ENCODE results near the gene TMEM255B. TPM values are rescaled to one million over a fixed set of nuclear protein-coding genes. Genes with fewer than 3 reads are reported as not detected.

TMEM255B gene
- total RNA-seq, 1 experiment from 2014 or later: 2.8 TPM

GRCh38 chr13:113820813-113821651 lies 62.0 kb downstream of the TMEM255B start:
- no peak for DNase-seq

More at GRCh38 chr13:113820813-113821651, 62.0 kb downstream of the TMEM255B start:
- H3K36me3 Mint-ChIP-seq (ENCODE audit: insufficient read depth in 1 of 3, low read depth in 3 of 3): peaks cover 3 to 23% (median 22%) of the 10 kb centered on the region in 3 experiments
- no peak overlapping the region for H2BK15ac ChIP-seq (ENCODE audit: low read depth, low read length)
- no CpG with 5 or more reads among the region's 54 CpGs for WGBS (ENCODE audit: extremely low coverage, insufficient read length, low lambda C conversion rate)
- peaks cover 3 to 8% of the 10 kb centered on the region in 2 experiments; a peak in 3 of 4 replicates for H3K4me1 Mint-ChIP-seq
- no peak overlapping the region for H3K4ac ChIP-seq (ENCODE audit: low read depth, low read length)
- H3K27me3 Mint-ChIP-seq (ENCODE audit: low read depth): no peaks in the 10 kb centered on the region
- no peaks in the 10 kb centered on the region for H3K79me2 ChIP-seq (ENCODE audit: insufficient read depth, low read length)
- H4K91ac ChIP-seq (ENCODE audit: insufficient read length, low read depth, low read length): no peak overlapping the region
- TF ChIP-seq, protein P1, sequence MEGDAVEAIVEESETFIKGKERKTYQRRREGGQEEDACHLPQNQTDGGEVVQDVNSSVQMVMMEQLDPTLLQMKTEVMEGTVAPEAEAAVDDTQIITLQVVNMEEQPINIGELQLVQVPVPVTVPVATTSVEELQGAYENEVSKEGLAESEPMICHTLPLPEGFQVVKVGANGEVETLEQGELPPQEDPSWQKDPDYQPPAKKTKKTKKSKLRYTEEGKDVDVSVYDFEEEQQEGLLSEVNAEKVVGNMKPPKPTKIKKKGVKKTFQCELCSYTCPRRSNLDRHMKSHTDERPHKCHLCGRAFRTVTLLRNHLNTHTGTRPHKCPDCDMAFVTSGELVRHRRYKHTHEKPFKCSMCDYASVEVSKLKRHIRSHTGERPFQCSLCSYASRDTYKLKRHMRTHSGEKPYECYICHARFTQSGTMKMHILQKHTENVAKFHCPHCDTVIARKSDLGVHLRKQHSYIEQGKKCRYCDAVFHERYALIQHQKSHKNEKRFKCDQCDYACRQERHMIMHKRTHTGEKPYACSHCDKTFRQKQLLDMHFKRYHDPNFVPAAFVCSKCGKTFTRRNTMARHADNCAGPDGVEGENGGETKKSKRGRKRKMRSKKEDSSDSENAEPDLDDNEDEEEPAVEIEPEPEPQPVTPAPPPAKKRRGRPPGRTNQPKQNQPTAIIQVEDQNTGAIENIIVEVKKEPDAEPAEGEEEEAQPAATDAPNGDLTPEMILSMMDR (conservative IDR thresholded peaks at IDR 0.05): no peak
- no peak overlapping the region for H3K9ac ChIP-seq (ENCODE audit: extremely low read depth, insufficient read length, low read length)
- H2AFZ ChIP-seq (ENCODE audit: low read length): no peak overlapping the region
- no peak overlapping the region for H4K8ac ChIP-seq (replicated peaks; ENCODE audit: insufficient read length, low read depth, low read length)
- H3T11ph ChIP-seq (ENCODE audit: low read length): no peak overlapping the region
- no peaks in the 10 kb centered on the region for H3K27me3 ChIP-seq (ENCODE audit: insufficient read depth, low read length)
- H3K4me3 Mint-ChIP-seq: no peak overlapping the region
- no peak overlapping the region for H3K23ac ChIP-seq (ENCODE audit: insufficient read length, low read depth, low read length)
- no peak overlapping the region; the same call in 1 of the 2 replicates for H3K14ac ChIP-seq (ENCODE audit: insufficient read depth, low read length)
- no peak overlapping the region for H3K56ac ChIP-seq (ENCODE audit: insufficient read length, low read depth, low read length)
- H2BK12ac ChIP-seq (ENCODE audit: insufficient read length, low read depth, low read length): no peak overlapping the region
- no peaks in the 10 kb centered on the region for H3K79me1 ChIP-seq (ENCODE audit: insufficient read depth, low read depth, low read length, poor library complexity, severe bottlenecking)
- no peaks in the 10 kb centered on the region for H3K4me1 ChIP-seq (ENCODE audit: insufficient read depth, low read length)
- peak overlapping the region in 1 of 3 experiments; percentile 74; a peak in 2 of 7 replicates for H3K27ac Mint-ChIP-seq
- peaks cover 0 to 2% of the 10 kb centered on the region in 2 experiments; a peak in 1 of 5 replicates for H3K9me3 Mint-ChIP-seq
- no peaks in the 10 kb centered on the region for H3K23me2 ChIP-seq (ENCODE audit: insufficient read length, low read depth, low read length, poor library complexity, severe bottlenecking)
- no peak overlapping the region for H2BK20ac ChIP-seq (ENCODE audit: low read depth, low read length, poor library complexity, severe bottlenecking)
- H3K4me2 ChIP-seq (ENCODE audit: insufficient read depth, insufficient read length, low read length): no peak overlapping the region
- H4K5ac ChIP-seq (ENCODE audit: insufficient read length, low read depth, low read length): no peak overlapping the region
- no peaks in the 10 kb centered on the region for H3K9me3 ChIP-seq (ENCODE audit: control insufficient read depth, low read depth, low read length)
- no peak overlapping the region for H3K27ac ChIP-seq (ENCODE audit: insufficient read length, low read depth, low read length)
- H4K20me1 ChIP-seq (ENCODE audit: control insufficient read depth, insufficient read depth, insufficient read length): no peaks in the 10 kb centered on the region
- no peak overlapping the region for H2BK5ac ChIP-seq (ENCODE audit: insufficient read length, low read length)
- H2AK5ac ChIP-seq (ENCODE audit: insufficient read length, low read length): no peak overlapping the region
- no peak overlapping the region for H2BK120ac ChIP-seq (ENCODE audit: low read depth, low read length, poor library complexity, severe bottlenecking)
- H3K18ac ChIP-seq (ENCODE audit: insufficient read length, low read depth, low read length): no peak overlapping the region

Measured in H9 (cell line).